T-cell (primary cell): ENCODE data around the gene KPNA6. TPM values are rescaled to one million over a fixed set of nuclear protein-coding genes. Genes with fewer than 3 reads are reported as not detected.

Experiments used
- ATAC-seq, 4 experiments: fragments of 200-7000 bp in 3 of 4; fragments of 150-1000 bp in 1 of 4; cut with Tn5 transposase; replicated peaks in 1 of 4; 1 replicate in 3 of 4; 2 replicates in 1 of 4; pipeline ENCODE4 v1.10.0; 2021; ENCODE audit warnings: moderate library complexity in 3 of 4, mild to moderate bottlenecking in 2 of 4, moderate number of reproducible peaks in 1 of 4
- CTCF ChIA-PET, 2 donors: fragments of 300-600 bp; sonication (Branson Sonifier 250); formaldehyde crosslinking; loops; one replicate each; lab custom pipeline; 2022; ENCODE audit warnings: antibody characterized with exemption in 2 of 2; lab: Charles Lee
- POLR2A ChIA-PET, 2 donors: fragments of 300-600 bp; sonication (Branson Sonifier 250); formaldehyde crosslinking; loops; one replicate each; lab custom pipeline; 2022; ENCODE audit warnings: antibody characterized with exemption in 2 of 2; lab: Charles Lee
- DNase-seq, 35 experiments: peaks; one replicate each; pipeline versions ENCODE4 v3.0.0 to v3.0.0-alpha.2; 2013 to 2023
- H3K27ac ChIP-seq: one replicate; pipeline ENCODE4 v1.5.1; 2013; ENCODE audit warnings: low read length
- H3K27me3 ChIP-seq, 2 experiments: replicated peaks in 1 of 2; 1 replicate in 1 of 2; 2 replicates in 1 of 2; pipeline versions ENCODE4 v1.6.1 to v1.7.0; 2013; ENCODE audit warnings: low read length in 1 of 2, mixed read lengths in 1 of 2; ENCODE audit not compliant: control insufficient read depth in 2 of 2, insufficient read depth in 2 of 2; ENCODE audit errors: extremely low read depth in 1 of 2
- H3K36me3 ChIP-seq, 2 donors: 1 replicate in 1 of 2; 2 replicates in 1 of 2; pipeline versions ENCODE4 v1.6.1 to v1.7.0; 2013; ENCODE audit warnings: low read length in 1 of 2; ENCODE audit not compliant: control insufficient read depth in 2 of 2, insufficient read depth in 1 of 2; ENCODE audit errors: extremely low read depth in 1 of 2
- H3K4me1 ChIP-seq, 2 experiments: 1 replicate in 1 of 2; 2 replicates in 1 of 2; pipeline versions ENCODE4 v1.6.1 to v1.7.0; 2013; ENCODE audit warnings: low read length in 2 of 2, mixed read lengths in 1 of 2; ENCODE audit not compliant: insufficient read depth in 2 of 2, control insufficient read depth in 1 of 2; ENCODE audit errors: extremely low read depth in 1 of 2
- H3K4me3 ChIP-seq, 2 donors: 1 replicate in 1 of 2; 2 replicates in 1 of 2; pipeline versions ENCODE4 v1.5.1 to v1.7.0; 2013; ENCODE audit warnings: mild to moderate bottlenecking in 2 of 2, low read length in 1 of 2, moderate library complexity in 1 of 2; ENCODE audit not compliant: control insufficient read depth in 1 of 2; ENCODE audit errors: extremely low read depth in 1 of 2
- H3K9me3 ChIP-seq: 2 replicates; pipeline ENCODE4 v1.7.0; 2013
- H3K27ac Mint-ChIP-seq, 2 donors: one replicate each; pipeline ENCODE4 v1.8.0; 2020 to 2021; ENCODE audit warnings: mild to moderate bottlenecking in 2 of 2, mixed read lengths in 2 of 2
- H3K27me3 Mint-ChIP-seq, 2 donors: one replicate each; pipeline ENCODE4 v1.8.0; 2021 to 2022; ENCODE audit warnings: mixed read lengths in 2 of 2
- H3K36me3 Mint-ChIP-seq: one replicate; pipeline ENCODE4 v1.8.0; 2021; ENCODE audit warnings: mixed read lengths
- H3K4me1 Mint-ChIP-seq, 3 donors: one replicate each; pipeline ENCODE4 v1.8.0; 2020 to 2022; ENCODE audit warnings: mixed read lengths in 3 of 3, mild to moderate bottlenecking in 1 of 3
- H3K4me3 Mint-ChIP-seq, 3 donors: one replicate each; pipeline ENCODE4 v1.8.0; 2020 to 2022; ENCODE audit warnings: mild to moderate bottlenecking in 3 of 3, mixed read lengths in 3 of 3, moderate library complexity in 3 of 3
- H3K9me3 Mint-ChIP-seq, 3 donors: one replicate each; pipeline ENCODE4 v1.8.0; 2020 to 2022; ENCODE audit warnings: mixed read lengths in 3 of 3
- WGBS: methylation state at CpG from one replicate; pipeline ENCODE4 v1.1.5; 2013; ENCODE audit warnings: missing lambda C conversion rate; ENCODE audit not compliant: insufficient coverage; 5-methylcytosine and 5-hydroxymethylcytosine counted together
- total RNA-seq, 35 experiments: library from RNA in 6 of 35; stranded (reverse) in 6 of 35; fragments of 120-200 nt in 1 of 35; gene quantifications; one replicate each; pipeline versions ENCODE4 v1.2.1 to v1.2.4 and lab custom pipeline; 2013 to 2026

KPNA6 gene
- total RNA-seq, 5 donors from 2014 or later (not counting 1 experiment from before 2014, with no cell fraction given), result 46.2 to 53.6 (median 52.3) TPM

DNA sequence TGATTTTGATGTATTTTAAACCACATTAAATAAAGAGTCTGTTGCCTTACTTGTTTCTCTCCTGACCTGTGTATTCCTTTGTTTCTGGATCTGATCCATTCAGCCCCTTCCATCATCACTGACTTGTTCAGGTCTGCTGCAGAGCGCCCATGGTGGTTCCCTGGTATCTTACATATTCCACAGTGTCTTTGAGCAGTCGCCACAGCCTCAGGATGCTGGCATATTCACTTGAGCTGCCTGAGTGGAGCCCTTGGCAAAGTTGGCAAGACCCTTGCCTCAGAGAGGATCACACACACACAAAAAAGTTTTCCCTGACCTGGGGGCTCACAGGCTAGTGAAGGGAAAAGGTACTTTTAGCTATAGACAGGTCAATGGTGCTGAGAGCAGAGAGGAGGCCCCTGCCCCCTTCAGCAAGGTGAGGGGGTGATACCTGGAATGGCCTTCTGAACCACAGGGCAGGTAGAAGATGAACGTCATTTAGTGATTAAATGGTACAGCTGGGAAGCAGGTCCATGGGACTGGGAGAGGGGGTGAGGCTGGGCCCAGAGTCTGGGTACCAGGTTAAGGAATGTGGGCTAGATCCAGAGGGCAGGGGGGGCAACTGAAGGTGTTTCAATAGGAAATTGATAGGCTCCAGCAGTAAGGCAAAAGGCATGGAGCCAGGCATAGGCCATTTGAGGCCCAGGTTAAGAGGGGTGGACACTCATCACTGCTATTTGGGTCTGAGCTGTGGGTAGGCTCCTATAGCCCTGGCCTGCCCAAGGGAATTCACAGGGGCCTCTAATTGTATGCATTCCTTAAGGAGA, 90.6 kb downstream of the KPNA6 start:
- no peaks in the 10 kb centered on the region for H3K27me3 ChIP-seq
- DNase-seq, result no peak
- Mint-ChIP-seq H3K27me3 (no peaks in the 10 kb centered on the region), H3K27ac (peak overlapping the region; percentile 28 to 68), H3K9me3 (no peaks in the 10 kb centered on the region), H3K4me1 (peaks cover 66 to 78% (median 68%) of the 10 kb centered on the region in 3 donors), H3K4me3 (no peak overlapping the region), H3K36me3 (peaks cover 23% of the 10 kb centered on the region)
- WGBS, result 92% methylated on average over 3 of the region's 3 CpGs
- H3K36me3 ChIP-seq, result peaks cover 12 to 28% of the 10 kb centered on the region in 2 donors
- POLR2A ChIA-PET, result interaction anchor here (0.6 to 0.7 kb wide), 4 partner anchors 52 to 146 kb away, joined by 3 to 6 read pairs (median 4); partner anchors contain the start of gene TMEM39B (in 1 of the 2)
- peaks cover 28 to 69% of the 10 kb centered on the region in 2 experiments for H3K4me1 ChIP-seq
- no peak for ATAC-seq
- CTCF ChIA-PET, result interaction anchor here in 1 of 2 donors (0.6 to 0.7 kb wide), 2 partner anchors 91 to 466 kb away, joined by 3 to 4 read pairs; partner anchors contain the start of gene KPNA6
- H3K4me3 ChIP-seq, result no peak overlapping the region
- no peaks in the 10 kb centered on the region for H3K9me3 ChIP-seq
- no peak overlapping the region for H3K27ac ChIP-seq

- WGBS, result 100% methylated on average over 1 of the region's 4 CpGs
- Mint-ChIP-seq H3K4me3 (peak overlapping the region in 1 of 3 donors; percentile 15), H3K27me3 (no peaks in the 10 kb centered on the region), H3K4me1 (peaks cover 67 to 79% (median 70%) of the 10 kb centered on the region in 3 donors), H3K9me3 (no peaks in the 10 kb centered on the region), H3K36me3 (peaks cover 18% of the 10 kb centered on the region), H3K27ac (peak overlapping the region in 1 of 2 donors; percentile 79)
- Histone ChIP-seq H3K9me3 (no peaks in the 10 kb centered on the region), H3K4me1 (peaks cover 28 to 69% of the 10 kb centered on the region in 2 experiments), H3K27ac (no peak overlapping the region), H3K4me3 (no peak overlapping the region), H3K27me3 (no peaks in the 10 kb centered on the region), H3K36me3 (peaks cover 8 to 24% of the 10 kb centered on the region in 2 donors)
- ATAC-seq (no peak), DNase-seq (no peak)
- ChIA-PET CTCF (interaction anchor here in 1 of 2 donors (0.6 kb wide), 1 partner anchor 91 kb away, joined by 4 read pairs; the partner anchor contains the start of gene KPNA6), POLR2A (interaction anchor here (0.6 kb wide), 3 partner anchors 108 to 145 kb away, joined by 3 to 5 read pairs (median 4); partner anchors contain the start of gene TMEM39B (in 1 of the 2))
These were observed 91.3 kb downstream of the KPNA6 start for GRCh38 chr1:32199043-32199716.

- ATAC-seq (no peak), DNase-seq (no peak)
- no peaks in the 10 kb centered on the region for H3K9me3 Mint-ChIP-seq
- H3K4me3 Mint-ChIP-seq, result peak overlapping the region; percentile 85 to 91 (median 89)
- H3K36me3 ChIP-seq, result peaks cover 8 to 22% of the 10 kb centered on the region in 2 donors
- no peaks in the 10 kb centered on the region for H3K27me3 Mint-ChIP-seq
- no peaks in the 10 kb centered on the region for H3K9me3 ChIP-seq
- H3K4me1 ChIP-seq, result peaks cover 28 to 67% of the 10 kb centered on the region in 2 experiments
- no peak overlapping the region for H3K4me3 ChIP-seq
- peaks cover 13% of the 10 kb centered on the region for H3K36me3 Mint-ChIP-seq
- WGBS, result 100% methylated on average over 2 of the region's 6 CpGs
- CTCF ChIA-PET, result no interaction called here
- peak overlapping the region; percentile 93 for H3K27ac ChIP-seq
- POLR2A ChIA-PET, result no interaction called here
- peak overlapping the region in 1 of 2 donors; percentile 79 for H3K27ac Mint-ChIP-seq
- H3K27me3 ChIP-seq, result no peaks in the 10 kb centered on the region
- peaks cover 62 to 79% (median 68%) of the 10 kb centered on the region in 3 donors for H3K4me1 Mint-ChIP-seq
These were observed 91.8 kb downstream of the KPNA6 start for GRCh38 chr1:32199717-32200072.

DNA sequence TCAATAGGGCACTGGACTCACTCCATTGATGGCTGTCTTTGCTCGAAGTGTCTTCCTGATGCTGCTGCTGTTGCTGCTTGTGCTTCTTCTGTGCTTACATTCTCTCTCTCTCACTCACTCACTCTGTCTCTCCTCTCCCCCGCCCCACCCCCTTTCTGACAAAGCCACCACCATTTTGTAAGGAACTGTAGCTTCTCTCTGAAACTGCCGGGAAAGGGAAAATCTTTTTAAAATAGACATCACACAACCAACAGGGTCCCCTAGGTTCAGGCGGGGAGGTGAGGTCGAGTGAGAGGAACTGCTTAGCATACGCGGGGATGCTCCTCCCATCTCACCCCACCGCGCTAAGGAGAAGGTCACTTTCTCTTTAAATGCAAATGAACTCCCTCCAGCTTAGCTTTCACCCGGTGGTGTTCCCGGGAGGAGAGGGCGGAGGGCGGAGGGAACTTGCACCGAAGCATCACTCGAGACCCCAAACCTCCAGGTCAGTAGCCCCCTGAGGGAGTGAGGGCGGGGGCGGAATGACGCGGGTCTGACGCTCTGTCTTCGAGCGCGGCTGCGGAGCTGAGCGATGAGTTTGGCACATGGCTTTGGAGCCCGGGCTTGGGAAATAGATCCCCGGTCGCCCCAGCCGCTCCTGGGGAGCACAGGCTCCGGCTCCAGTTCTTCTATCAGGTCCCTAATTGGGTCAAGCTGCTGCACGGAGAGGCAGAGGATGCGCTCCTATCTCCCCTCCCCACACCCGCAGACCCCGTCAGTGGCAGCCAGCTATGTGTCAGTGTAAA, 92.6 kb downstream of the KPNA6 start, which contains the start of gene CCDC28B:
Gene CCDC28B, plus strand, starts transcription at position 370 of the 785 bp plus-strand sequence. CDS start 1,341 bp downstream, outside the sequence.
- Mint-ChIP-seq H3K9me3 (no peaks in the 10 kb centered on the region), H3K27me3 (no peaks in the 10 kb centered on the region), H3K27ac (peak within 1 kb of the TSS; percentile 89 to 93), H3K36me3 (peaks cover 7% of the 10 kb centered on the region), H3K4me1 (peaks cover 60 to 74% (median 61%) of the 10 kb centered on the region in 3 donors), H3K4me3 (peak within 1 kb of the TSS; percentile 85 to 91 (median 89))
- peak; percentile 18 to 71 (median 42) for DNase-seq
- POLR2A ChIA-PET, result interaction anchor here in 1 of 2 donors (0.5 to 0.6 kb wide), 2 partner anchors 102 to 765 kb away, joined by 3 to 7 read pairs; no protein-coding TSS in a partner anchor
- H3K36me3 ChIP-seq, result peaks cover 3 to 15% of the 10 kb centered on the region in 2 donors
- H3K4me3 ChIP-seq, result peak within 1 kb of the TSS; percentile 78 to 91
- CTCF ChIA-PET, result interaction anchor here in 1 of 2 donors (0.7 to 1.2 kb wide), 4 partner anchors 48 to 806 kb away, joined by 3 to 5 read pairs (median 4); no protein-coding TSS in a partner anchor
- H3K27me3 ChIP-seq, result no peaks in the 10 kb centered on the region
- H3K9me3 ChIP-seq, result no peaks in the 10 kb centered on the region
- H3K4me1 ChIP-seq, result peaks cover 27 to 66% of the 10 kb centered on the region in 2 experiments
- WGBS, result 0% methylated on average over 17 of the region's 34 CpGs
- H3K27ac ChIP-seq, result peak within 1 kb of the TSS; percentile 93
- ATAC-seq, result peak; percentile 49 to 57 (median 53)

DNA sequence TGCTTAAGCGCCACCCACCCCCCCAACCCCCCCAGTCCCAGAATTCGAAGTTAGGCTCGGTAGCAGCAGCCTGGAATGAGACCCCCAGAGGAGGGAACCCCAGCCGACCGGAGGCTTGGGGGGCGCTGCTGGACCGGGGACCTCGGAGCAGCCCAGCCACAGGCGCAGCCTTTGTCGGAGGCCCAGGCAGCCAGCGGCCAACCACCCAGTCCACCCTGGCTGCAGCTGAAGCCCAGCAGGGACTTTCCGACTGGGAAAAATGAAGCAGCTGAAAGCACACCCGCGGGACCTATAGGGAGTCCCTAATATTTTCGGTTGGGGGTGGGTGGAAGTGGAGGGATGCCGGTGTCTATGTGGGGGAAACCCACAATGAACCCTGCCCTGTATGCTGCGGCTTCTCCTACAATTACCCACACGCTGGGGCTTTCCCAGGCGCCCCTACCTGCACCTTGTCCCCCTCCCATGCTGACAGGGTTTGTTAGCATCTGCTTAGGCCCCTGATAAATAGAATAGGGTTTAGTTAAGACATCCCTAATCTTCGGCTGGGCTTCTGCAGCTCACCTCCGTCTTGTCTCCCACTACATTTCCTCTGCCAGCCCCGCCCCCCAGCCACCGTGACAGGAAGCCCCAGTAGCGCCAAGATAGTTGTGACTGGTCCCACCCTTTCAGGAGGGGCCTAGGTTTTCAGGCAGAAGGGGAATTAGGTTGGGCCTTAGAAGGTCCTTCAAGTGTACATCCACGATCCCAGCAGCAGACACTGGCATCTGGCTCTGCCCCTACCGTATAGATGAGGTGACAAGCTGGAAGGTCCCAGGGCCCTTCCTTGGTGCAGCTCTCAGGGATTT, 93.4 kb downstream of the KPNA6 start:
- peaks cover 0 to 10% of the 10 kb centered on the region in 2 donors for H3K36me3 ChIP-seq
- WGBS, result under 1% methylated on average over 13 of the region's 26 CpGs
- ChIA-PET POLR2A (interaction anchor here in 1 of 2 donors (0.5 kb wide), 1 partner anchor 153 kb away, joined by 7 read pairs; no protein-coding TSS in a partner anchor), CTCF (interaction anchor here in 1 of 2 donors (0.7 to 1.2 kb wide), 4 partner anchors 47 to 806 kb away, joined by 3 to 5 read pairs (median 4); no protein-coding TSS in a partner anchor)
- peaks cover 58 to 74% (median 58%) of the 10 kb centered on the region in 3 donors for H3K4me1 Mint-ChIP-seq
- H3K9me3 ChIP-seq, result no peaks in the 10 kb centered on the region
- peak overlapping the region; percentile 78 to 91 for H3K4me3 ChIP-seq
- no peaks in the 10 kb centered on the region for H3K9me3 Mint-ChIP-seq
- peak overlapping the region; percentile 85 to 91 (median 89) for H3K4me3 Mint-ChIP-seq
- ATAC-seq (peak; percentile 66 to 75 (median 70)), DNase-seq (peak; percentile 64 to 86 (median 76))
- no peaks in the 10 kb centered on the region for H3K27me3 Mint-ChIP-seq
- H3K27me3 ChIP-seq, result no peaks in the 10 kb centered on the region
- H3K36me3 Mint-ChIP-seq, result peaks cover 4% of the 10 kb centered on the region
- peaks cover 20 to 66% of the 10 kb centered on the region in 2 experiments for H3K4me1 ChIP-seq
- peak overlapping the region; percentile 93 for H3K27ac ChIP-seq
- peak overlapping the region; percentile 89 to 93 for H3K27ac Mint-ChIP-seq
